ENCODE results near the gene STAP2. TPM values are rescaled to one million over a fixed set of nuclear protein-coding genes. Genes with fewer than 3 reads are reported as not detected.

Gene STAP2
- total and polyA plus RNA-seq, 9 of the 15 experiments (the other 6 are each of a cell fraction or from before 2014, with no cell fraction given): 1.2 to 9.8 (median 4.5) TPM

DNA sequence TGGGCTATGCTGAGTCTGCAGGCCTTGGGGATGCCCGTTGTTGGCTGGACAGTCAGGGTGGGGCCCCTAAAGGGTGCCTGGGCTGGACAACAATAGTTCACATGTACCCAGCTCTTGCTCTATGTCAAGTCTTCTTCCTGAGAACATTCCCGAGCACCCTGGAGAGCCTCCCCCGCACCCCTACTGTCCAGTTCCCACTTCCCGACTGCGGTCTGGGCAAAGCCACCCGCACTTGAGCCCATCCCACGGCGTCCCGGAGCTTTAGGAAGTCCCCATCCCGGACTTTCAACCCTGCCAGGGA is 3.6 kb upstream of the STAP2 start (continued):
- TF ChIP-seq FOS (IDR thresholded peaks at IDR 0.05; ENCODE audit: extremely low read depth, insufficient read length) (no peak), ZNF830 (CRISPR knock-in tag; IDR thresholded peaks at IDR 0.05) (no peak), ZNF384 (IDR thresholded peaks at IDR 0.05; ENCODE audit: low read depth, low read length) (no peak), CREB1 (IDR thresholded peaks at IDR 0.05) (no peak), CREB1 (CRISPR knock-in tag; IDR thresholded peaks at IDR 0.05) (no peak), ZBTB17 (CRISPR knock-in tag; IDR thresholded peaks at IDR 0.05) (no peak), U2AF1 (optimal IDR thresholded peaks at IDR 0.05; ENCODE audit: low read depth, low read length) (no peak), LEF1 (IDR thresholded peaks at IDR 0.05) (no peak), ZNF121 (CRISPR knock-in tag; conservative IDR thresholded peaks at IDR 0.05) (no peak), ZNF707 (CRISPR knock-in tag; conservative IDR thresholded peaks at IDR 0.05) (no peak), HOXB6 (CRISPR knock-in tag; IDR thresholded peaks at IDR 0.05; ENCODE audit: borderline replicate concordance) (no peak), PHF21A (IDR thresholded peaks at IDR 0.05; ENCODE audit: borderline replicate concordance, low read depth) (0 out of 2 replicates have a peak, but pooled peaks have one; percentile 35), MCM5 (IDR thresholded peaks at IDR 0.05; ENCODE audit: low read depth) (no peak), CC2D1A (IDR thresholded peaks at IDR 0.05) (no peak), ZNF431 (CRISPR knock-in tag; IDR thresholded peaks at IDR 0.05) (peak; percentile 44; the same call in 1 of the 2 replicates), ESRRA (IDR thresholded peaks at IDR 0.05; ENCODE audit: borderline replicate concordance, low read depth) (0 out of 2 replicates have a peak, but pooled peaks have one; percentile 11), TCF7L2 (IDR thresholded peaks at IDR 0.05; ENCODE audit: low read depth, low read length) (no peak), GATA2 (CRISPR knock-in tag; IDR thresholded peaks at IDR 0.05) (no peak), HMGN3 (IDR thresholded peaks at IDR 0.05; ENCODE audit: borderline replicate concordance, extremely low read depth, insufficient read length, low read depth, low read length) (no peak), TAF7 (tag; IDR thresholded peaks at IDR 0.05) (no peak), NONO (IDR thresholded peaks at IDR 0.05; ENCODE audit: low read depth in 2 of 2, low read length in 1 of 2) (peak in 1 of 2 experiments; percentile 61; a peak in 2 of 4 replicates), ZC3H8 (IDR thresholded peaks at IDR 0.05) (no peak), SMARCE1 (IDR thresholded peaks at IDR 0.05) (no peak), PHB (CRISPR knock-in tag; IDR thresholded peaks at IDR 0.05) (no peak), ELF4 (CRISPR knock-in tag; IDR thresholded peaks at IDR 0.05) (no peak), ILF3 (IDR thresholded peaks at IDR 0.05; ENCODE audit: borderline replicate concordance) (peak; percentile 60; the same call in 1 of the 2 replicates), ZKSCAN3 (CRISPR knock-in tag; IDR thresholded peaks at IDR 0.05) (no peak), TRIM24 (IDR thresholded peaks at IDR 0.05) (no peak)
- TF ChIP-seq, protein P1, sequence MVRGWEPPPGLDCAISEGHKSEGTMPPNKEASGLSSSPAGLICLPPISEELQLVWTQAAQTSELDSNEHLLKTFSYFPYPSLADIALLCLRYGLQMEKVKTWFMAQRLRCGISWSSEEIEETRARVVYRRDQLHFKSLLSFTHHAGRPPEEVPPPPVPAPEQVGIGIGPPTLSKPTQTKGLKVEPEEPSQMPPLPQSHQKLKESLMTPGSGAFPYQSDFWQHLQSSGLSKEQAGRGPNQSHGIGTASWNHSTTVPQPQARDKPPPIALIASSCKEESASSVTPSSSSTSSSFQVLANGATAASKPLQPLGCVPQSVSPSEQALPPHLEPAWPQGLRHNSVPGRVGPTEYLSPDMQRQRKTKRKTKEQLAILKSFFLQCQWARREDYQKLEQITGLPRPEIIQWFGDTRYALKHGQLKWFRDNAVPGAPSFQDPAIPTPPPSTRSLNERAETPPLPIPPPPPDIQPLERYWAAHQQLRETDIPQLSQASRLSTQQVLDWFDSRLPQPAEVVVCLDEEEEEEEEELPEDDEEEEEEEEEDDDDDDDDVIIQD (CRISPR knock-in tag; IDR thresholded peaks at IDR 0.05): no peak
- TF ChIP-seq, protein P2, sequence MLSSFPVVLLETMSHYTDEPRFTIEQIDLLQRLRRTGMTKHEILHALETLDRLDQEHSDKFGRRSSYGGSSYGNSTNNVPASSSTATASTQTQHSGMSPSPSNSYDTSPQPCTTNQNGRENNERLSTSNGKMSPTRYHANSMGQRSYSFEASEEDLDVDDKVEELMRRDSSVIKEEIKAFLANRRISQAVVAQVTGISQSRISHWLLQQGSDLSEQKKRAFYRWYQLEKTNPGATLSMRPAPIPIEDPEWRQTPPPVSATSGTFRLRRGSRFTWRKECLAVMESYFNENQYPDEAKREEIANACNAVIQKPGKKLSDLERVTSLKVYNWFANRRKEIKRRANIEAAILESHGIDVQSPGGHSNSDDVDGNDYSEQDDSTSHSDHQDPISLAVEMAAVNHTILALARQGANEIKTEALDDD (IDR thresholded peaks at IDR 0.05): no peak
- TF ChIP-seq, protein P3, sequence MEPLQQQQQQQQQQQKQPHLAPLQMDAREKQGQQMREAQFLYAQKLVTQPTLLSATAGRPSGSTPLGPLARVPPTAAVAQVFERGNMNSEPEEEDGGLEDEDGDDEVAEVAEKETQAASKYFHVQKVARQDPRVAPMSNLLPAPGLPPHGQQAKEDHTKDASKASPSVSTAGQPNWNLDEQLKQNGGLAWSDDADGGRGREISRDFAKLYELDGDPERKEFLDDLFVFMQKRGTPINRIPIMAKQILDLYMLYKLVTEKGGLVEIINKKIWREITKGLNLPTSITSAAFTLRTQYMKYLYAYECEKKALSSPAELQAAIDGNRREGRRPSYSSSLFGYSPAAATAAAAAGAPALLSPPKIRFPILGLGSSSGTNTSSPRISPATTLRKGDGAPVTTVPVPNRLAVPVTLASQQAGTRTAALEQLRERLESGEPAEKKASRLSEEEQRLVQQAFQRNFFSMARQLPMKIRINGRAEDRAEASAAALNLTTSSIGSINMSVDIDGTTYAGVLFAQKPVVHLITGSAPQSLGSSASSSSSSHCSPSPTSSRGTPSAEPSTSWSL (CRISPR knock-in tag; IDR thresholded peaks at IDR 0.05; ENCODE audit: borderline replicate concordance): no peak
